ENCODE data around the gene MYCBP.
A peak's percentile ranks its signal among the peaks of the same experiment; 100 is the strongest.

MYCBP gene

DNA sequence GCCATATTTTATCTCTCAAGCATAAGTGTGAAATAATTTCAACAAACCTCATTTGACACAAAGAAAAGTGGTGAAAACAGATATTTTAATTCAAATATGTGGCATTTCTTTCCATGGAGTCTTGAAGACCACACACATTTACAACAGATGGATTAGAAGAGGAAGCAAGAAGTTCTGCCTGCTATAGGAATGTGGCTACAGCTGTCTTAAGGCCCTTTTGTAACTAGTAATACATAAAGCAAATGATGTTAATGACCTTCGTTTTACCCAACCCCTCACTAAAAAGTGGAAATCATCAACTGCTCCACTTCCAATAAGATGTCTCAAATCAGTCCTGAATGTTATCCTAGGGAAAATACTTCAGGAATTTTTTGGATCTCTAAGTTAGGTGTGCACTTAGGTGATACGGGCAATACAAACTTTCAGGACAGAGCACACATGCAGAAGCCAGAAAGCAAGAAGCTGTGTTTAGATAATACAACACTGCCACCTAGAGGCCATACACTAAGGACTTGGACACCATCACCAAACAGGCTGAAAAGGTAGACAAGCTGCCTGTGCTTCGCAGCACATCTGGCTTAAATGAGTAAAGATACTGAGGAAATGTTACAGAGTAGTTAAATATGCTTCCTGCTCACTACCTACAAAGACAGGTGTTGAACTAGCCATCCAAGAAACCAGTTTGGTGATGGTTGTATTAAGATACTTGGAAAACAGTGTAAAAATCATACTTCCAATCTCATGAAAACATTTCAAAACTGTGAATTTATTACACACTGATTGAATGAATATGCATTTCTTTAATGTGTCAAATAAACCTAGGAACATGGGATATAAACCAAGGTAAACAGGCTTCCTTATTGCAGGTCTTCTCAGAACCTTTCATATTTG lies 38.0 kb downstream of the MYCBP start:
- peak; percentile 72 for DNase-seq (ENCODE audit: low spot score)
- in situ Hi-C loops (cut with MboI; ENCODE audit: low pct_unique_long_range_greater_than_20kb, low sequenced_read_pairs, unreplicated experiment) = loop anchor here (25.0 kb wide), 1 partner anchor 798 kb away; the partner anchor contains the start of gene POU3F1
- TF ChIP-seq, protein P1, sequence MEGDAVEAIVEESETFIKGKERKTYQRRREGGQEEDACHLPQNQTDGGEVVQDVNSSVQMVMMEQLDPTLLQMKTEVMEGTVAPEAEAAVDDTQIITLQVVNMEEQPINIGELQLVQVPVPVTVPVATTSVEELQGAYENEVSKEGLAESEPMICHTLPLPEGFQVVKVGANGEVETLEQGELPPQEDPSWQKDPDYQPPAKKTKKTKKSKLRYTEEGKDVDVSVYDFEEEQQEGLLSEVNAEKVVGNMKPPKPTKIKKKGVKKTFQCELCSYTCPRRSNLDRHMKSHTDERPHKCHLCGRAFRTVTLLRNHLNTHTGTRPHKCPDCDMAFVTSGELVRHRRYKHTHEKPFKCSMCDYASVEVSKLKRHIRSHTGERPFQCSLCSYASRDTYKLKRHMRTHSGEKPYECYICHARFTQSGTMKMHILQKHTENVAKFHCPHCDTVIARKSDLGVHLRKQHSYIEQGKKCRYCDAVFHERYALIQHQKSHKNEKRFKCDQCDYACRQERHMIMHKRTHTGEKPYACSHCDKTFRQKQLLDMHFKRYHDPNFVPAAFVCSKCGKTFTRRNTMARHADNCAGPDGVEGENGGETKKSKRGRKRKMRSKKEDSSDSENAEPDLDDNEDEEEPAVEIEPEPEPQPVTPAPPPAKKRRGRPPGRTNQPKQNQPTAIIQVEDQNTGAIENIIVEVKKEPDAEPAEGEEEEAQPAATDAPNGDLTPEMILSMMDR (IDR thresholded peaks at IDR 0.05; ENCODE audit: extremely low read depth, insufficient read depth, missing control alignments) = peak; percentile 81

DNA sequence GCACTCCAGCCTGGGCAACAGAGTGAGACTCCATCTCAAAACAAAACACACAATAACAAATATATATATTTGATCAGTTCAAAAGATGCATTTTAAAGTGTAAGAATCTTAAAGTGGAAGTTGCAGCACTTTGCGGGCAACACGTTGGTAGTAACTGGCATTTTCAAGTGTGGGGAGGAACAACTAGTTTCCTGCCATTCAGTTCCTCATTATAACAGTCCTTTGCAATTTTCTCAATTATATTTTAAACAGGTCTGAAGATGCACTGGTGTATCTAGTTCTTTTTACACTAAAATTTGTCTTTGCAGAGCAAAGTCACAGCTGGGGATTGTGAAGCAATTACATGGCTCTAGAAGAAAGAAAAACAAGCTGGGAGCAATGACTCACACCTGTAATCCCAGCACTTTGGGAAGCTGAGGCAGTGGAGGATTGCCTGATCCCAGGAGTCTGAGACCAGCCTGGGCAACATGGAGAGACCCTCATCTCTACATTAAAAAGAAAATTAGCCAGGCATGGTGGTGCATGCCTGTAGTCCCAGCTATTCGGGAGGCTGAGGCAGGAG lies 38.8 kb downstream of the MYCBP start:
- TF ChIP-seq, protein P1 (IDR thresholded peaks at IDR 0.05; ENCODE audit: extremely low read depth, insufficient read depth, missing control alignments) = no peak
- in situ Hi-C loops (cut with MboI; ENCODE audit: low pct_unique_long_range_greater_than_20kb, low sequenced_read_pairs, unreplicated experiment) = loop anchor here (25.0 kb wide), 1 partner anchor 797 kb away; the partner anchor contains the start of gene POU3F1
- no peak for DNase-seq (ENCODE audit: low spot score)

DNA sequence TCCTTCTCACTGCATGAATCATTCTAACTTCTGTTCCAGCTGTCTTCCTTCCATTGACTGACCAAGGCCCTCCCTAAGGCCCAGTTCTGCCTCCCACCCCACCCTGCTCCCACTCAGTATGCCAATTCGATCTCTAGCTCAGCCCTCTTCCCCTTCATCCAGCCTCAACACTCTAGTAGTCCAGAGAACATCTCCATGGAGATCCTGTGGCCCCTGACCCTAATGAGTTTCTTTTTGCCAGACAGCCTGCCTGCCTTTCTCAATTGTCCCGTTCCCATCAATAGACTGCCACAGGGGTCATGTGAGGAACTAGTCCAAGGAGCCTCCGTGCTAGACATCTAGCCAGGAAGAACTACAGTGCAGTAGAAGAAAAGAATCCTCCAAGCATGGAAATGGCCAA lies 40.0 kb downstream of the MYCBP start:
- TF ChIP-seq, protein P1 (IDR thresholded peaks at IDR 0.05; ENCODE audit: extremely low read depth, insufficient read depth, missing control alignments) = no peak
- DNase-seq (ENCODE audit: low spot score) = no peak
- in situ Hi-C loops (cut with MboI; ENCODE audit: low pct_unique_long_range_greater_than_20kb, low sequenced_read_pairs, unreplicated experiment) = loop anchor here (25.0 kb wide), 1 partner anchor 796 kb away; the partner anchor contains the start of gene POU3F1

DNA sequence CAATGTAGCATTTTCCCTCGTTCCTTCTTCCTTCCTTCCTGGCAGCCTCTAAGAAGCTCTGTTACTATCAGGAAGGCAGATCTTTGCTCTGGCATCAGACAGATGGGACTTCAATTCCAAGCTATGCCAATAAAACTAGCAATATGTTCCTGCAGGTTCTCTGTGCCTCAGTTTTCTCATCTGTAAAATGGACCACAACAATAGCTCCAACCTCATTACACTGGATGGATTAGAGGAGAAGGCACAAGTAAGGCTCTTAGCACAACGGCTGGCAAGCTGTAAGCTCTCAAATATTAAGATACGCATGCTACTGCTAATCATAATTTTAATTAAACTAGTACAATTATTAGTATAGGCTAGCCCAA lies 40.8 kb downstream of the MYCBP start:
- in situ Hi-C loops (cut with MboI; ENCODE audit: low pct_unique_long_range_greater_than_20kb, low sequenced_read_pairs, unreplicated experiment) = loop anchor here (25.0 kb wide), 1 partner anchor 795 kb away; the partner anchor contains the start of gene POU3F1
- TF ChIP-seq, protein P1 (IDR thresholded peaks at IDR 0.05; ENCODE audit: extremely low read depth, insufficient read depth, missing control alignments) = no peak

DNA sequence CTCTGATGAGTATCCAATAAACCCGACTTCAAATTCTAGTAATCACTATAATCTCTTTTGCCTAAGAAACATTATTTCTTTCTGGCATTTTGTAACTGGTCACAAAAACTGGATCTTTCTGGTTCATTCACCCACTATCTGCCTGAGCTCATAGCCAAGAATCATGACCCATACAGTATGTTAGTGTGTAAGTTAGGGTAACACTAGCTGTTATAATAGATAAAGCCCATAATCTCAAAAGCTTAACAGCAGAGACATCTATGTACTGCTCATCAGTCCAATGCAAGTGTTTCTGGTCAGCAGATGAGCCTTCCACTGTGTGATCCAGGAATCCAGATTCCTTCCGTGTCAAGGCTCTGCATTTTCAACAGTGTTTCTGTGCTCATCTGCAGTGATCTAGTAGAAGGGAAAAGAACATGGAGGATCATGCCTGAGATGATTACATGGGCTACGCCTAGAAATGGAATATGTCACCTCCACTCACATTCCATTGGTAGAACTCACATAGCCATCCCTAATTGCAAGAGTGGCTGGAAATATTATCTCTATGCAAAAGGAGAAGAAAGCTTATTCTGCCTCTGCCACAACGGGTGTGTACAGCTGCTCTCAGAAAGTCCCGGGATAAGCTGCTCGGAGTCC lies 41.3 kb downstream of the MYCBP start:
- in situ Hi-C loops (cut with MboI; ENCODE audit: low pct_unique_long_range_greater_than_20kb, low sequenced_read_pairs, unreplicated experiment) = loop anchor here (25.0 kb wide), 1 partner anchor 795 kb away; the partner anchor contains the start of gene POU3F1
- DNase-seq (ENCODE audit: low spot score) = no peak
- TF ChIP-seq, protein P1 (IDR thresholded peaks at IDR 0.05; ENCODE audit: extremely low read depth, insufficient read depth, missing control alignments) = no peak

More for the DNA sequence above, 40.8 kb downstream of the MYCBP start:
- DNase-seq (ENCODE audit: low spot score) = no peak

DNA sequence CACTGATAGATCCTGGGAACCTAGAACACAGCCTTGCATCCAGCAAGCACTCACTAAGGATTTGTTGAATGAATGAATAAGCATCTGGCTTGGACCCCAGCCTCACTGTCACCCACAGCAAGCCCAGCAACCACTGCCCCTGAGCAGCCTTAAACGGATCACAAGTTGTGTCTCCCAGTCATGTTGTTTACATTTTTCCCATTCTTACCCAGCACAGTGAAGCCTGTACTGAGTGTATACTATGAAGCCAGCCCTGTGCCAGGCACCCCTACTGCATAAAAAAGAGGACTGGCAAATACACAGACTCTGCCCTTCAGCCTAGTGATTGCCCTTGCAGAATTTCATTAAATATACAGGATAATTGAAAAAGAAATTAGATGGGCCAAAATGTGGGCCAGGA lies 43.8 kb downstream of the MYCBP start:
- DNase-seq (ENCODE audit: low spot score) = no peak
- TF ChIP-seq, protein P1 (IDR thresholded peaks at IDR 0.05; ENCODE audit: extremely low read depth, insufficient read depth, missing control alignments) = no peak
- in situ Hi-C loops (cut with MboI; ENCODE audit: low pct_unique_long_range_greater_than_20kb, low sequenced_read_pairs, unreplicated experiment) = loop anchor here (25.0 kb wide), 1 partner anchor 792 kb away; the partner anchor contains the start of gene POU3F1
